ENCODE measurements around the gene RBBP6. TPM values are rescaled to one million over a fixed set of nuclear protein-coding genes. Genes with fewer than 3 reads are reported as not detected.

RBBP6 gene
- polyA plus RNA-seq, 1 of the 3 experiments (the other 2 are of a cell fraction): 15.1 TPM

GRCh38 chr16:24589997-24590396 is 50.6 kb downstream of the RBBP6 start:
- TF ChIP-seq JUND (IDR thresholded peaks at IDR 0.05): no peak
- TF ChIP-seq YY1 (IDR thresholded peaks at IDR 0.05; ENCODE audit: low read depth): no peak
- no peak for TF ChIP-seq ELF1 (IDR thresholded peaks at IDR 0.05)
- TF ChIP-seq RXRA (IDR thresholded peaks at IDR 0.05; ENCODE audit: borderline replicate concordance, low read depth): no peak
- no peak for TF ChIP-seq TAF1 (IDR thresholded peaks at IDR 0.05; ENCODE audit: borderline replicate concordance, low read depth, low read length)
- no peak for TF ChIP-seq FOXJ3 (CRISPR knock-in tag; IDR thresholded peaks at IDR 0.05)
- no peak for TF ChIP-seq SIN3A (IDR thresholded peaks at IDR 0.05; ENCODE audit: borderline replicate concordance, low read depth, low read length)

GRCh38 chr16:24598777-24599437 is 59.5 kb downstream of the RBBP6 start:
- Histone ChIP-seq H3K4me2 (no peak overlapping the region), H3K9ac (no peak overlapping the region), H3K27me3 (ENCODE audit: insufficient read depth) (no peaks in the 10 kb centered on the region), H3K79me2 (ENCODE audit: insufficient read depth) (no peaks in the 10 kb centered on the region), H2AFZ (ENCODE audit: low read depth) (no peak overlapping the region), H3K4me3 (ENCODE audit: low read depth in 2 of 2, low read length in 1 of 2) (no peak overlapping the region), H3K4me1 (ENCODE audit: control insufficient read depth in 1 of 2, insufficient read depth in 2 of 2, low read depth in 1 of 2, low read length in 1 of 2) (no peaks in the 10 kb centered on the region), H3K36me3 (replicated peaks in 1 of 2; ENCODE audit: control insufficient read depth in 1 of 2, insufficient read depth in 2 of 2, low read length in 1 of 2) (no peaks in the 10 kb centered on the region), H3F3A (replicated peaks; ENCODE audit: insufficient read depth) (no peaks in the 10 kb centered on the region), H3K9me2 (no peaks in the 10 kb centered on the region), H3K9me3 (no peaks in the 10 kb centered on the region), H3K27ac (ENCODE audit: low read depth in 2 of 2, low read length in 1 of 2) (no peak overlapping the region), H4K20me1 (ENCODE audit: insufficient read depth) (no peaks in the 10 kb centered on the region)
- 93% methylated on average over 8 of the region's 8 CpGs for WGBS (ENCODE audit: low lambda C conversion rate)
- TF ChIP-seq PBX3 (IDR thresholded peaks at IDR 0.05): no peak
- no peak for TF ChIP-seq FOXM1 (IDR thresholded peaks at IDR 0.05; ENCODE audit: low read depth)
- TF ChIP-seq NRF1 (IDR thresholded peaks at IDR 0.05; ENCODE audit: low read depth, low read length): no peak
- no peak for TF ChIP-seq NFIC (IDR thresholded peaks at IDR 0.05; ENCODE audit: borderline replicate concordance)
- TF ChIP-seq RCOR1 (IDR thresholded peaks at IDR 0.05; ENCODE audit: low read length): no peak
- no peak for TF ChIP-seq MAX (IDR thresholded peaks at IDR 0.05; ENCODE audit: low read depth)
- no peak for TF ChIP-seq RAD21 (IDR thresholded peaks at IDR 0.05; ENCODE audit: low read length)
- no peak for TF ChIP-seq YY1 (IDR thresholded peaks at IDR 0.05; ENCODE audit: low read depth)
- TF ChIP-seq POLR2AphosphoS5 (IDR thresholded peaks at IDR 0.05; ENCODE audit: low read depth, low read length): no peak
- TF ChIP-seq EP300 (IDR thresholded peaks at IDR 0.05; ENCODE audit: borderline replicate concordance in 1 of 2, low read depth in 1 of 2, low read length in 1 of 2): no peak
- no peak for TF ChIP-seq REST (IDR thresholded peaks at IDR 0.05; ENCODE audit: low read depth, low read length)
- no peak for TF ChIP-seq SIN3A (IDR thresholded peaks at IDR 0.05; ENCODE audit: borderline replicate concordance, low read depth, low read length)
- no peak for TF ChIP-seq RXRA (IDR thresholded peaks at IDR 0.05; ENCODE audit: borderline replicate concordance, low read depth)
- TF ChIP-seq EZH2phosphoT487 (IDR thresholded peaks at IDR 0.05; ENCODE audit: borderline replicate concordance, low read depth): no peak
- TF ChIP-seq TCF12 (IDR thresholded peaks at IDR 0.05): no peak
- no peak for TF ChIP-seq USF1 (IDR thresholded peaks at IDR 0.05; ENCODE audit: borderline replicate concordance, low read depth)
- TF ChIP-seq SMC3 (IDR thresholded peaks at IDR 0.05; ENCODE audit: low read depth, low read length): no peak
- CTCF ChIA-PET: interaction anchor here (0.6 to 0.7 kb wide), 2 partner anchors 31 to 969 kb away, joined by 3 read pairs; no protein-coding TSS in a partner anchor
- POLR2A ChIA-PET: no interaction called here
- no peak for DNase-seq

More at GRCh38 chr16:24589997-24590396, 50.6 kb downstream of the RBBP6 start:
- DNase-seq: no peak
- H3K9me3 ChIP-seq: no peaks in the 10 kb centered on the region
- H3K27me3 ChIP-seq (ENCODE audit: insufficient read depth): no peaks in the 10 kb centered on the region
- no peak overlapping the region for H2AFZ ChIP-seq (ENCODE audit: low read depth)
- H3K27ac ChIP-seq (ENCODE audit: low read depth in 2 of 2, low read length in 1 of 2): no peak overlapping the region
- H3K4me2 ChIP-seq: no peak overlapping the region
- H3K9me2 ChIP-seq: no peaks in the 10 kb centered on the region
- no peak overlapping the region for H3K9ac ChIP-seq
- 88% methylated on average over 1 of the region's 1 CpG for WGBS (ENCODE audit: low lambda C conversion rate)
- POLR2A ChIA-PET: no interaction called here
- CTCF ChIA-PET: no interaction called here
- H3K4me1 ChIP-seq (ENCODE audit: control insufficient read depth in 1 of 2, insufficient read depth in 2 of 2, low read depth in 1 of 2, low read length in 1 of 2): no peaks in the 10 kb centered on the region
- no peaks in the 10 kb centered on the region for H3K36me3 ChIP-seq (replicated peaks in 1 of 2; ENCODE audit: control insufficient read depth in 1 of 2, insufficient read depth in 2 of 2, low read length in 1 of 2)
- no peaks in the 10 kb centered on the region for H4K20me1 ChIP-seq (ENCODE audit: insufficient read depth)
- no peaks in the 10 kb centered on the region for H3F3A ChIP-seq (replicated peaks; ENCODE audit: insufficient read depth)
- H3K4me3 ChIP-seq (ENCODE audit: low read depth in 2 of 2, low read length in 1 of 2): no peak overlapping the region
- H3K79me2 ChIP-seq (ENCODE audit: insufficient read depth): no peaks in the 10 kb centered on the region
